A549 (cell line): Measurements from ENCODE around the gene GMIP. TPM values are rescaled to one million over a fixed set of nuclear protein-coding genes. Genes with fewer than 3 reads are reported as not detected.

Experiments
- ATAC-seq, 2 experiments: fragments of 200-7000 bp in 1 of 2; fragments of >200 bp in 1 of 2; cut with Nextera tagmentation in 1 of 2; cut with Tn5 transposase in 1 of 2; 3 replicates each; pipeline versions ENCODE4 v1.8.0 to v1.9.1; 2018 to 2020; ENCODE audit warnings: mild to moderate bottlenecking in 1 of 2, moderate library complexity in 1 of 2
- CTCF ChIA-PET: fragments of 300-600 bp; sonication (Branson Sonifier 250); formaldehyde crosslinking; extraction: SDS; loops from one replicate; lab custom pipeline; 2021; ENCODE audit warnings: antibody characterized with exemption, inconsistent platforms; lab: Yijun Ruan, JAX
- POLR2A ChIA-PET: fragments of 350-600 bp; formaldehyde crosslinking; extraction: SDS; loops from one replicate; lab custom pipeline; 2021; ENCODE audit warnings: antibody characterized with exemption, inconsistent platforms; lab: Yijun Ruan, JAX
- DNase-seq, 2 experiments: peaks; one replicate each; pipeline versions ENCODE4 v3.0.0 to v3.0.0-alpha.2; 2011 to 2016; ENCODE audit warnings: low read depth in 1 of 2, low spot score in 1 of 2
- FAIRE-seq: peaks from 2 replicates; lab custom pipeline; 2011; peaks lifted over from hg19 to GRCh38; lab: Jason Lieb, UNC
- H3K27ac ChIP-seq, 2 experiments: fragments of >200 bp; sonication (Bioruptor Twin); formaldehyde crosslinking; 3 replicates each; pipeline ENCODE4 v1.5.1; 2016 to 2017
- H3K4me1 ChIP-seq: fragments of >200 bp; sonication (Bioruptor Twin); formaldehyde crosslinking; 3 replicates; pipeline ENCODE4 v1.6.1; 2016
- H3K4me2 ChIP-seq: fragments of >200 bp; sonication (Bioruptor Twin); formaldehyde crosslinking; 3 replicates; pipeline ENCODE4 v1.6.1; 2016
- H3K4me3 ChIP-seq: fragments of >200 bp; sonication (Bioruptor Twin); formaldehyde crosslinking; 3 replicates; pipeline ENCODE4 v1.5.1; 2016
- H3K9me3 ChIP-seq: fragments of >200 bp; sonication (Bioruptor Twin); formaldehyde crosslinking; 3 replicates; pipeline ENCODE4 v1.6.1; 2016
- ATOH8 ChIP-seq: fragments of 250-450 bp; sonication (Bioruptor Pico); IDR thresholded peaks from 2 replicates; pipeline ENCODE4 v1.5.0; 2020; ENCODE audit warnings: low read depth, mild to moderate bottlenecking, moderate library complexity
- E2F6 ChIP-seq: IDR thresholded peaks from 2 replicates; pipeline ENCODE4 v1.6.1; 2012; ENCODE audit warnings: low read depth, borderline replicate concordance
- EHMT2 ChIP-seq: fragments of 200-600 bp; sonication (generic); IDR thresholded peaks from 2 replicates; pipeline ENCODE4 v1.6.1; 2016; ENCODE audit warnings: antibody characterized with exemption, low read depth, mild to moderate bottlenecking, moderate library complexity
- FOXS1 ChIP-seq: fragments of 250-450 bp; sonication (Bioruptor Pico); IDR thresholded peaks from 2 replicates; pipeline ENCODE4 v1.5.0; 2020; ENCODE audit warnings: mild to moderate bottlenecking, moderate library complexity
- JUN ChIP-seq, 2 experiments: fragments of >200 bp; sonication (Bioruptor Twin); formaldehyde crosslinking; IDR thresholded peaks; 2 replicates in 1 of 2; 3 replicates in 1 of 2; pipeline ENCODE4 v1.6.1; 2016 to 2017
- JUNB ChIP-seq: fragments of >200 bp; sonication (Bioruptor Twin); formaldehyde crosslinking; IDR thresholded peaks from 2 replicates; pipeline ENCODE4 v1.6.1; 2016
- KDM5A ChIP-seq: fragments of 200-600 bp; sonication (generic); IDR thresholded peaks from 2 replicates; pipeline ENCODE4 v1.6.1; 2016; ENCODE audit warnings: antibody characterized with exemption, mild to moderate bottlenecking
- MAFK ChIP-seq: fragments of 450-650 bp; IDR thresholded peaks from 2 replicates; pipeline ENCODE4 v1.6.1; 2014; ENCODE audit not compliant: partially characterized antibody
- MAX ChIP-seq: IDR thresholded peaks from 2 replicates; pipeline ENCODE4 v1.6.1; 2012
- MYC ChIP-seq: IDR thresholded peaks from 2 replicates; pipeline ENCODE4 v1.6.1; 2012; ENCODE audit warnings: mild to moderate bottlenecking, inconsistent platforms, low read length, improper control_type of control experiment, borderline replicate concordance
- NPAS2 ChIP-seq: fragments of 250-450 bp; sonication (Bioruptor Pico); IDR thresholded peaks from 2 replicates; pipeline ENCODE4 v1.8.0; 2022; ENCODE audit warnings: mild to moderate bottlenecking, moderate library complexity, borderline replicate concordance
- NR3C1 ChIP-seq: fragments of >200 bp; sonication (Bioruptor Twin); formaldehyde crosslinking; IDR thresholded peaks from 3 replicates; pipeline ENCODE4 v1.6.1; 2017
- PHF8 ChIP-seq: fragments of 200-600 bp; sonication (generic); IDR thresholded peaks from 2 replicates; pipeline ENCODE4 v1.6.1; 2016; ENCODE audit warnings: low read depth, mild to moderate bottlenecking, antibody characterized with exemption, moderate library complexity, borderline replicate concordance
- POLR2A ChIP-seq: IDR thresholded peaks from 2 replicates; pipeline ENCODE4 v1.6.1; 2012; ENCODE audit warnings: mild to moderate bottlenecking, low read length
- RAD21 ChIP-seq, 2 experiments: fragments of >200 bp in 1 of 2; sonication (Bioruptor Twin) in 1 of 2; formaldehyde crosslinking in 1 of 2; IDR thresholded peaks in 1 of 2; conservative IDR thresholded peaks in 1 of 2; 2 replicates in 1 of 2; 3 replicates in 1 of 2; pipeline ENCODE4 v1.6.1; 2012 to 2018; ENCODE audit warnings: inconsistent platforms in 1 of 2
- RFX5 ChIP-seq: fragments of 450-650 bp; IDR thresholded peaks from 2 replicates; pipeline ENCODE4 v1.7.1; 2014; ENCODE audit warnings: antibody characterized with exemption, mild to moderate bottlenecking, moderate library complexity
- TP53 ChIP-seq: fragments of 250-450 bp; sonication (Bioruptor Pico); IDR thresholded peaks from 2 replicates; pipeline ENCODE4 v1.5.0; 2021; ENCODE audit warnings: mild to moderate bottlenecking, moderate library complexity
- ZC3H11A ChIP-seq: fragments of 450-650 bp; IDR thresholded peaks from 2 replicates; pipeline ENCODE4 v1.6.1; 2014; ENCODE audit warnings: antibody characterized with exemption, mild to moderate bottlenecking
- ZNF302 ChIP-seq: fragments of 250-450 bp; sonication (Bioruptor Pico); IDR thresholded peaks from 2 replicates; pipeline ENCODE4 v1.9.0; 2021; ENCODE audit warnings: inconsistent platforms, mild to moderate bottlenecking, moderate library complexity
- ZSCAN20 ChIP-seq: fragments of 250-450 bp; sonication (Bioruptor Pico); IDR thresholded peaks from 2 replicates; pipeline ENCODE4 v1.8.0; 2022; ENCODE audit warnings: mild to moderate bottlenecking, moderate library complexity
- WGBS: methylation state at CpG from one replicate; pipeline ENCODE4 v1.1.6; 2017; ENCODE audit errors: missing lambda C conversion rate; 5-methylcytosine and 5-hydroxymethylcytosine counted together
- polyA plus RNA-seq, 4 experiments: library from polyadenylated mRNA; depleted of rRNA in 3 of 4; stranded (reverse); fragments of >200 nt; fragmentation: RNase III in 1 of 4; extraction: RNeasy Plus Mini Kit Qiagen cat#74134 plus additional on column Dnase treatment in 1 of 4; gene quantifications; 2 replicates in 3 of 4; 3 replicates in 1 of 4; pipeline ENCODE4 v1.2.3, GENCODE V29; 2011 to 2017

GMIP gene
- polyA plus RNA-seq, 2 of the 4 experiments (the other 2 are of a cell fraction) = 1.4 to 4.1 TPM

GRCh38 chr19:19650331-19650730 lies 6.9 kb upstream of the GMIP start:
- no peak overlapping the region for H3K4me3 ChIP-seq
- no peak overlapping the region for H3K27ac ChIP-seq
- FAIRE-seq = no peak
- WGBS = 92% methylated on average over 4 of the region's 9 CpGs
- TF ChIP-seq NR3C1 (no peak), FOXS1 (CRISPR knock-in tag) (no peak), RAD21 (conservative IDR thresholded peaks at IDR 0.05 in 1 of 2, IDR thresholded peaks at IDR 0.05 in 1 of 2) (no peak), RFX5 (no peak), TP53 (CRISPR knock-in tag) (no peak), MYC (no peak), E2F6 (no peak), ATOH8 (no peak), ZNF302 (CRISPR knock-in tag) (no peak), EHMT2 (no peak)
- no peaks in the 10 kb centered on the region for H3K4me1 ChIP-seq
- CTCF ChIA-PET = interaction anchor here (1.4 to 3.7 kb wide), 2 partner anchors 9 to 118 kb away, joined by 4 to 17 read pairs; no protein-coding TSS in a partner anchor
- no peak overlapping the region for H3K4me2 ChIP-seq
- POLR2A ChIA-PET = no interaction called here
- H3K9me3 ChIP-seq = no peaks in the 10 kb centered on the region
- ATAC-seq = no peak
- DNase-seq = no peak

- FAIRE-seq (no peak), DNase-seq (no peak), ATAC-seq (no peak)
- Histone ChIP-seq H3K9me3 (no peaks in the 10 kb centered on the region), H3K4me3 (no peak overlapping the region), H3K4me2 (no peak overlapping the region), H3K27ac (no peak overlapping the region), H3K4me1 (no peaks in the 10 kb centered on the region)
- CTCF ChIA-PET = interaction anchor here (3.7 kb wide), 1 partner anchor 118 kb away, joined by 17 read pairs; no protein-coding TSS in a partner anchor
- WGBS = 93% methylated on average over 11 of the region's 22 CpGs
- TF ChIP-seq ZNF302 (CRISPR knock-in tag) (no peak), RAD21 (conservative IDR thresholded peaks at IDR 0.05 in 1 of 2, IDR thresholded peaks at IDR 0.05 in 1 of 2) (no peak)
- POLR2A ChIA-PET = interaction anchor here (0.6 to 1.4 kb wide), 2 partner anchors 14 to 118 kb away, joined by 3 to 5 read pairs; partner anchors contain the start of gene ATP13A1
Measured at GRCh38 chr19:19649580-19649995, 6.1 kb upstream of the GMIP start.

- no peak for DNase-seq
- TF ChIP-seq PHF8 = no peak
- TF ChIP-seq JUNB = no peak
- TF ChIP-seq NPAS2 = no peak
- TF ChIP-seq MAX = no peak
- TF ChIP-seq POLR2A = no peak
- no peak for TF ChIP-seq JUN (IDR thresholded peaks at IDR 0.05)
- TF ChIP-seq KDM5A = no peak
- TF ChIP-seq MAFK = no peak
- no peak for TF ChIP-seq ZSCAN20 (CRISPR knock-in tag)
- TF ChIP-seq ZC3H11A = no peak
- no peak for TF ChIP-seq RAD21 (conservative IDR thresholded peaks at IDR 0.05 in 1 of 2, IDR thresholded peaks at IDR 0.05 in 1 of 2)
- TF ChIP-seq, all 56 proteins: peak for 0
- Histone ChIP-seq H3K27ac (no peak overlapping the region), H3K4me3 (no peak overlapping the region), H3K4me1 (no peaks in the 10 kb centered on the region), H3K9me3 (no peaks in the 10 kb centered on the region), H3K4me2 (no peak overlapping the region)
- POLR2A ChIA-PET = interaction anchor here (1.4 kb wide), 1 partner anchor 14 kb away, joined by 5 read pairs; the partner anchor contains the start of gene ATP13A1
- 88% methylated on average over 4 of the region's 6 CpGs for WGBS
- FAIRE-seq = no peak
- CTCF ChIA-PET = interaction anchor here (0.6 to 3.7 kb wide), 2 partner anchors 10 to 117 kb away, joined by 3 to 17 read pairs; no protein-coding TSS in a partner anchor
- ATAC-seq = no peak
Measured at GRCh38 chr19:19649155-19649554, 5.7 kb upstream of the GMIP start.
